Lower leg skin (tissue), 4 donors: ENCODE results near the gene ZEB1. TPM values are rescaled to one million over a fixed set of nuclear protein-coding genes. Genes with fewer than 3 reads are reported as not detected.

Experiments
- DNase-seq, 2 donors: peaks; one replicate each; pipeline ENCODE4 v3.0.0-alpha.2; 2019; ENCODE audit warnings: low spot score in 2 of 2
- H3K4me3 ChIP-seq: fragments of 200-600 bp; sonication (generic); 2 replicates; pipeline ENCODE4 v1.5.1; 2017; ENCODE audit warnings: mild to moderate bottlenecking, low read depth; ENCODE audit not compliant: poor library complexity, severe bottlenecking
- POLR2A ChIP-seq, 2 donors: fragments of 450-650 bp; IDR thresholded peaks; one replicate each; pipeline ENCODE4 v1.6.1; 2016 to 2017; ENCODE audit warnings: antibody characterized with exemption in 2 of 2, mild to moderate bottlenecking in 1 of 2, moderate library complexity in 1 of 2
- WGBS, 2 donors: methylation state at CpG; one replicate each; pipeline ENCODE4 v1.1.5; 2018; 5-methylcytosine and 5-hydroxymethylcytosine counted together
- intact Hi-C: fragments of 100-400 bp; cut with DNase I; formaldehyde crosslinking; loops from one replicate; pipeline ENCODE4 v1.15.0; 2023; ENCODE audit warnings: low total_unique reads
- total RNA-seq, 4 donors: library from RNA; depleted of rRNA; stranded (reverse); fragments of >200 nt; gene quantifications; one replicate each; pipeline ENCODE4 v1.1.0, GENCODE V29; 2016
- TF ChIP-seq, protein P1 (sequence below), 3 donors: fragments of 450-650 bp; IDR thresholded peaks; one replicate each; pipeline ENCODE4 v1.5.1; 2016; ENCODE audit warnings: antibody characterized with exemption in 3 of 3, mild to moderate bottlenecking in 3 of 3, moderate library complexity in 2 of 3

The ZEB1 gene
- total RNA-seq, 4 donors from 2014 or later, result 7.1 to 28.7 (median 10.6) TPM

- TF ChIP-seq, protein P1, sequence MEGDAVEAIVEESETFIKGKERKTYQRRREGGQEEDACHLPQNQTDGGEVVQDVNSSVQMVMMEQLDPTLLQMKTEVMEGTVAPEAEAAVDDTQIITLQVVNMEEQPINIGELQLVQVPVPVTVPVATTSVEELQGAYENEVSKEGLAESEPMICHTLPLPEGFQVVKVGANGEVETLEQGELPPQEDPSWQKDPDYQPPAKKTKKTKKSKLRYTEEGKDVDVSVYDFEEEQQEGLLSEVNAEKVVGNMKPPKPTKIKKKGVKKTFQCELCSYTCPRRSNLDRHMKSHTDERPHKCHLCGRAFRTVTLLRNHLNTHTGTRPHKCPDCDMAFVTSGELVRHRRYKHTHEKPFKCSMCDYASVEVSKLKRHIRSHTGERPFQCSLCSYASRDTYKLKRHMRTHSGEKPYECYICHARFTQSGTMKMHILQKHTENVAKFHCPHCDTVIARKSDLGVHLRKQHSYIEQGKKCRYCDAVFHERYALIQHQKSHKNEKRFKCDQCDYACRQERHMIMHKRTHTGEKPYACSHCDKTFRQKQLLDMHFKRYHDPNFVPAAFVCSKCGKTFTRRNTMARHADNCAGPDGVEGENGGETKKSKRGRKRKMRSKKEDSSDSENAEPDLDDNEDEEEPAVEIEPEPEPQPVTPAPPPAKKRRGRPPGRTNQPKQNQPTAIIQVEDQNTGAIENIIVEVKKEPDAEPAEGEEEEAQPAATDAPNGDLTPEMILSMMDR (IDR thresholded peaks at IDR 0.05), result no peak
- no peak for TF ChIP-seq POLR2A (IDR thresholded peaks at IDR 0.05)
- peak overlapping the region; percentile 63 for H3K4me3 ChIP-seq
- WGBS, 2 donors, result 0 to 1% methylated on average over 57 to 74 of the region's 129 CpGs
- peak; percentile 19 to 84 for DNase-seq
- intact Hi-C loops, result no loop called here
Observed at GRCh38 chr10:31319602-31320549, 860 bp downstream of the ZEB1 start.

DNA sequence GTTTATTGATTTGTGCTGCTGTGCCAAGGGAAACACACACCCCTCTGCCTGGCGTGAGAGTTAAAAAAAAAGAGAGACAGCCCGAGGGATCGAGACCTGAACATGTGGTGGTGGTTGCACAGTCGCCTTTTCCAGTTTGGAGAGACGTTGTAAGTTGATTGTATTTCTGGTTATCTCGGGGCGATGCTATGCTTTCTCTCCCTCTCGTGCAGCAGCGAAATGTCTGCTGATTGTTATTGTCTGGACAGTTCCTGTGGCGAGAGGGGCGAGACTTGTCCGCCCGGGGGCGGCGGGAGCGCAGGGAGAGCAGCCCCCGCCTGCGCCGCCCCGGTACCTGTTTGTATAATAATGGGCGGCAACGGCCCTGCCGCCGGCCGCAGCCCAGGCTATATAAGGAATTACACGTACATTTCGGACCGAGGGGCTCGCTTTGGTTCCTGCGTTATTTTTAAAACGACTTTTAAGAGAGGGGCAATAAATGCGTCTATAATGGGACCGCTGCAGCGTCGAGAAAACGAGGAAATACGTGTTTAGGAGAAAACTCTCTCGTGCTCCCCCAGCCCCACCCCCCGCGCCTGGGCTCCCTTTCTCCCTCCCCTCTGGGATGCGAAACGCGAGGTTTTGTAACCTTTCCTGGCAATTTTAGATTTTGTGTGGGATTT is 1.7 kb downstream of the ZEB1 start:
- TF ChIP-seq POLR2A (IDR thresholded peaks at IDR 0.05), result no peak
- TF ChIP-seq, protein P1 (IDR thresholded peaks at IDR 0.05), result no peak
- intact Hi-C loops, result no loop called here
- WGBS, 2 donors, result 0 to 1% methylated on average over 43 of the region's 43 CpGs
- peak overlapping the region; percentile 63 for H3K4me3 ChIP-seq
- DNase-seq, result peak; percentile 28 to 93

DNA sequence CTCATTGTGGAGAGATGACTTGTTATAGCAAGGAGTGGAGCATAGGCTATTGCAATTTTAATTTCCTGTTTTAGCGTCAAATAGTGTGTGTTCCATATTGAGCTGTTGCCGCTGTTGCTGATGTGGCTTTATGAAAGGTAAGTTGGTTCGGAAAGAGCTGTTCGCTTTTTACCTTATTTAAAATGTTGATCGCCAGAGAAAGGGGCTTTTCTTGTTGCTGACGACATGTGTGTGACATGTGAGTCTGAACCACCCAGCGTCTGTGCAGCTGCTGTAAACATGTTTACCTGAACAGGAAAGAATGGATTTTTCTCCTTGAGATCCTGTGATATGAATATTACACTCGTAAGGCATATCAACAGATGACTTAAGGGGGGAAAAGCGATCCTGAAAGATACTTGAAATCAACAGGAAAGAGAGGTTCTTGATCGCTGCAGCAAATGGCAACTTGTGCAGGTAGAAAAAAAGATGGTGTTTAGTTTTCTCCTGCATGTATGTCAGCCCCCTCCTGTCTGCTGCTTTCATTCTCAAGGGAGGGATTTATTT is 2.5 kb downstream of the ZEB1 start:
- 12 to 17% methylated on average over 10 of the region's 10 CpGs for WGBS, 2 donors
- intact Hi-C loops, result no loop called here
- DNase-seq, result no peak
- no peak overlapping the region for H3K4me3 ChIP-seq
- TF ChIP-seq POLR2A (IDR thresholded peaks at IDR 0.05), result no peak
- TF ChIP-seq, protein P1 (IDR thresholded peaks at IDR 0.05), result no peak

DNA sequence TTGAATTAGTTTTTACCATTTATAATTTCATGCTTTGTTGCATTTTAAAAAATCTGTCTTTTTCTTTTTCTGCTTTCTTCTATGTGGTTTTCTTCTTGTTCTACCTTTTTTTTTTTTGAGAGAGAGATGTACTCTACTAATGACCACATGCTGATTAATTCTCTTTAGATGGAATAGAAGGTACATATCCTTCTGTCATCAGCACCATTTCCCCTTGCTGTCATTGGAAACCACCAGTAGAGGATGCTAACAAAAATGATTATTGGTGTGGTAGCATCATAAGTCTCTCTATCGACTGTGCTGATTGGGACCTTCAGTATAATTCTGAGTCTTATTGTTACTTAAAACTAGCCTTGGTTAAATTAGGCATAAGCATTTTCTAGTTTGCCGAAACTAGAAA is 3.6 kb downstream of the ZEB1 start:
- no peak for TF ChIP-seq POLR2A (IDR thresholded peaks at IDR 0.05)
- no peak for DNase-seq
- no peak overlapping the region for H3K4me3 ChIP-seq
- intact Hi-C loops, result no loop called here
- 42 to 63% methylated on average over 2 of the region's 2 CpGs for WGBS, 2 donors

- intact Hi-C loops, result no loop called here
- no peak for TF ChIP-seq POLR2A (IDR thresholded peaks at IDR 0.05)
- TF ChIP-seq, protein P1 (IDR thresholded peaks at IDR 0.05), result no peak
- DNase-seq, result no peak
- no peak overlapping the region for H3K4me3 ChIP-seq
Observed at GRCh38 chr10:31340343-31340742, 21.3 kb downstream of the ZEB1 start.

DNA sequence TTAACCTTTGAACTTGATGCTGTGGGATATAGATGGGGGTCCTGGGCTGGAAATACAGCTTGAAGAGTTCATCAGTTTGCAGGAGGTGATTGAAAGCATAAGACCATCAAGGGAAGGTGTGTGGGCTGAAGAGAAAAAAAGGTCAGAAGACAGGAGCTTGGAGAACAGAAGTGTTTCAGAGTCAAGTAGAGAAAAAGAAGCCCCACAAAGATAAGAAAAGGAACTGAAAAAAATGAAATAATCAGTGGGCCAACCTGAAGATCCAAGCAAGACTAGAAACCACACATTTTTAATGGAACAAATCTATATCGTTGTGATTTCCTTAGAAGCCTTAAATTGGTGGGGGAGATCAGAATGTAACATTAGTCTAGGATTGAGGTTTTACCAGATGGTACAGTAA is 22.5 kb downstream of the ZEB1 start:
- intact Hi-C loops, result no loop called here
- TF ChIP-seq, protein P1 (IDR thresholded peaks at IDR 0.05), result no peak
- no peak for TF ChIP-seq POLR2A (IDR thresholded peaks at IDR 0.05)
- no peak for DNase-seq
- 81 to 87% methylated on average over 1 of the region's 1 CpG for WGBS, 2 donors
- no peak overlapping the region for H3K4me3 ChIP-seq
